GM12874 (cell line): ENCODE results near the gene HOXB9.

Experiments
- TF ChIP-seq, protein P1 (sequence below): IDR thresholded peaks from 2 replicates; pipeline ENCODE4 v1.5.1; 2011; ENCODE audit warnings: low read depth, mild to moderate bottlenecking, control low read depth, low read length, moderate library complexity; ENCODE audit not compliant: insufficient read depth

HOXB9 gene

DNA sequence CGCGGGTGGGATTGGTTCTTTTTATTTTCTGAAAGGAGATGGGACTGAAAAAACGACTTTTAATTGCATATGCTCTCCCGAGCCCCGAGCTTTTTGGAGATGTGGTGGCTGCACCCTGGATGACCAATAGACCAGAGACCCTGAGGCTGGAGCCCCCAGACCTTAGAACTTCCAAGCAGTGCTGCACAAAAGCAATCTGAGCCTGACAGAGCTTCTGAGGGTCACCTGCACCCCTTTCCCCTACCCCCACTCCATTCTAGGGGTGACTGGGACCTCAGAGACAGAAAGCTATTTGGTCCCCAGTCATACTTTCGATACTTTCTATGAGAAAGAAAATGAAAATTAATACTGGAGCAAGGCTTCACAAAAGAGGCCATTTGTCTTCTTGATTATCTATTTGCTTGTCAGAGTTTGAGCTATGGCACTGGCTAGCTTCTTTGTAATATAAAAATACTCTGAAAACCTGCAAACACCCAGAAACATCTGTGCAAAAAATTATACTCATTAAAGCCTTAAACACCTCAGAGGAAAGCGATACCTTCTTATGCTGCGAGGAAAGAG is 51.6 kb downstream of the HOXB9 start:
- TF ChIP-seq, protein P1, sequence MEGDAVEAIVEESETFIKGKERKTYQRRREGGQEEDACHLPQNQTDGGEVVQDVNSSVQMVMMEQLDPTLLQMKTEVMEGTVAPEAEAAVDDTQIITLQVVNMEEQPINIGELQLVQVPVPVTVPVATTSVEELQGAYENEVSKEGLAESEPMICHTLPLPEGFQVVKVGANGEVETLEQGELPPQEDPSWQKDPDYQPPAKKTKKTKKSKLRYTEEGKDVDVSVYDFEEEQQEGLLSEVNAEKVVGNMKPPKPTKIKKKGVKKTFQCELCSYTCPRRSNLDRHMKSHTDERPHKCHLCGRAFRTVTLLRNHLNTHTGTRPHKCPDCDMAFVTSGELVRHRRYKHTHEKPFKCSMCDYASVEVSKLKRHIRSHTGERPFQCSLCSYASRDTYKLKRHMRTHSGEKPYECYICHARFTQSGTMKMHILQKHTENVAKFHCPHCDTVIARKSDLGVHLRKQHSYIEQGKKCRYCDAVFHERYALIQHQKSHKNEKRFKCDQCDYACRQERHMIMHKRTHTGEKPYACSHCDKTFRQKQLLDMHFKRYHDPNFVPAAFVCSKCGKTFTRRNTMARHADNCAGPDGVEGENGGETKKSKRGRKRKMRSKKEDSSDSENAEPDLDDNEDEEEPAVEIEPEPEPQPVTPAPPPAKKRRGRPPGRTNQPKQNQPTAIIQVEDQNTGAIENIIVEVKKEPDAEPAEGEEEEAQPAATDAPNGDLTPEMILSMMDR = no peak

DNA sequence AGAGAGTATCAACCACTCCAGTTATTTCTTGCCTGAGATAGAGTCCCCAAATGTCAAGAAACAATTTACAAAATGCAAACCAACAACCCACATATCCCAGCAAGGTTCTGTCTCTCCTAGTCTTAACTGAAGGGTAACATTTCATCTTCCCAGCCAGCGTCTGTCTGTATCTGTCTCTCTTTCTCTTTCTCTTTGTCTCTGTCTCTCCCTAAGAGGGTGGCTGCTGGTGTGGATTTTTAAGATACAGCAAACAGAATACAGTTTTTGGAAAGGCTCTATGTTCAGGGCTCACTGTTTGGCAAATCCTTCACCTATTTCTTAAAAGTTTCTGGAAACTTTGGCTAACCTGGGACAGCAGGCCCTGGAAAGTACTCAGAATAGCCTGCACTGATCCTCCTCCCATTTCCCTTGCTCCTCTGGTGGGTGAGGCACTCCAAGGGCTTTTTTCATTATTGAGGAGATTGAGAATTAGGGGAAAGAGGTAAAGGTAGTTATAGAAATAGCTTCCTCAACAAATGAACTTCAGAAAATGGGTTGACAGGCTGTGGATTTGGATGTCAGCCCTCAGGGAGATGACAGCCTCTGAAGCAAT is 54.2 kb downstream of the HOXB9 start:
- TF ChIP-seq, protein P1 = no peak
